Measurements from ENCODE around the gene VARS2. TPM values are rescaled to one million over a fixed set of nuclear protein-coding genes. Genes with fewer than 3 reads are reported as not detected.
"Not testable (repeated sequence)": the region's sequence is repeated elsewhere in the genome, so short reads cannot be mapped to it uniquely, and the experiment has no call there.

The VARS2 gene
- total and polyA plus RNA-seq, 2 donors from 2014 or later = 30.4 to 34.5 TPM

GRCh38 chr6:30900863-30901417 is 13.1 kb upstream of the VARS2 start:
- no peak overlapping the region for H3K9ac ChIP-seq (ENCODE audit: low read length in 3 of 3)
- H3K4me1 ChIP-seq (ENCODE audit: control insufficient read depth in 2 of 3, insufficient read depth in 2 of 3, low read depth in 1 of 3, low read length in 3 of 3) = no peaks in the 10 kb centered on the region
- DNase-seq (no peak), FAIRE-seq (no peak)
- no peak overlapping the region for H3K27ac ChIP-seq (ENCODE audit: low read depth in 2 of 2, low read length in 2 of 2)
- no peak for TF ChIP-seq CTCF (IDR thresholded peaks at IDR 0.05; ENCODE audit: borderline replicate concordance, extremely low read depth, insufficient read depth)
- H3K4me3 ChIP-seq (ENCODE audit: low read length in 3 of 3) = no peak overlapping the region
- no peaks in the 10 kb centered on the region for H3K9me3 ChIP-seq (ENCODE audit: control insufficient read depth in 2 of 3, insufficient read depth in 1 of 3, low read length in 3 of 3)
- H3K36me3 ChIP-seq (ENCODE audit: control insufficient read depth in 2 of 3, insufficient read depth in 3 of 3, low read length in 3 of 3) = peaks cover 0 to 12% (median 9%) of the 10 kb centered on the region in 3 donors
- H3K27me3 ChIP-seq (ENCODE audit: control insufficient read depth, insufficient read depth, low read length) = no peaks in the 10 kb centered on the region
- intact Hi-C loops (cut with DNase I) = no loop called here

GRCh38 chr6:30901436-30901835 is 12.6 kb upstream of the VARS2 start:
- Histone ChIP-seq H3K4me3 (ENCODE audit: low read length in 3 of 3) (no peak overlapping the region), H3K4me1 (ENCODE audit: control insufficient read depth in 2 of 3, insufficient read depth in 2 of 3, low read depth in 1 of 3, low read length in 3 of 3) (no peaks in the 10 kb centered on the region), H3K9ac (ENCODE audit: low read length in 3 of 3) (no peak overlapping the region), H3K9me3 (ENCODE audit: control insufficient read depth in 2 of 3, insufficient read depth in 1 of 3, low read length in 3 of 3) (no peaks in the 10 kb centered on the region), H3K27me3 (ENCODE audit: control insufficient read depth, insufficient read depth, low read length) (no peaks in the 10 kb centered on the region), H3K36me3 (ENCODE audit: control insufficient read depth in 2 of 3, insufficient read depth in 3 of 3, low read length in 3 of 3) (peaks cover 0 to 12% (median 9%) of the 10 kb centered on the region in 3 donors), H3K27ac (ENCODE audit: low read depth in 2 of 2, low read length in 2 of 2) (no peak overlapping the region)
- no peak for TF ChIP-seq CTCF (IDR thresholded peaks at IDR 0.05; ENCODE audit: borderline replicate concordance, extremely low read depth, insufficient read depth)
- DNase-seq = no peak
- intact Hi-C loops (cut with DNase I) = no loop called here
- FAIRE-seq = no peak

- H3K27me3 ChIP-seq (ENCODE audit: control insufficient read depth, insufficient read depth, low read length); H3K27ac ChIP-seq (ENCODE audit: low read depth in 2 of 2, low read length in 2 of 2); H3K4me1 ChIP-seq (ENCODE audit: control insufficient read depth in 2 of 3, insufficient read depth in 2 of 3, low read depth in 1 of 3, low read length in 3 of 3); FAIRE-seq; H3K9me3 ChIP-seq (ENCODE audit: control insufficient read depth in 2 of 3, insufficient read depth in 1 of 3, low read length in 3 of 3); H3K9ac ChIP-seq (ENCODE audit: low read length in 3 of 3); intact Hi-C loops (cut with DNase I); H3K4me3 ChIP-seq (ENCODE audit: low read length in 3 of 3): not testable (repeated sequence)
- DNase-seq = peak in 1 of 5 donors; percentile 15
- peaks cover 0 to 12% (median 6%) of the 10 kb centered on the region in 3 donors for H3K36me3 ChIP-seq (ENCODE audit: control insufficient read depth in 2 of 3, insufficient read depth in 3 of 3, low read length in 3 of 3)
Measured at GRCh38 chr6:30902196-30902595, 11.8 kb upstream of the VARS2 start.

GRCh38 chr6:30902709-30903108 is 11.3 kb upstream of the VARS2 start:
- Histone ChIP-seq H3K36me3 (ENCODE audit: control insufficient read depth in 2 of 3, insufficient read depth in 3 of 3, low read length in 3 of 3) (peaks cover 0 to 9% (median 6%) of the 10 kb centered on the region in 3 donors), H3K4me1 (ENCODE audit: control insufficient read depth in 2 of 3, insufficient read depth in 2 of 3, low read depth in 1 of 3, low read length in 3 of 3) (no peaks in the 10 kb centered on the region), H3K27me3 (ENCODE audit: control insufficient read depth, insufficient read depth, low read length) (no peaks in the 10 kb centered on the region), H3K9me3 (ENCODE audit: control insufficient read depth in 2 of 3, insufficient read depth in 1 of 3, low read length in 3 of 3) (no peaks in the 10 kb centered on the region), H3K9ac (ENCODE audit: low read length in 3 of 3) (no peak overlapping the region), H3K4me3 (ENCODE audit: low read length in 3 of 3) (no peak overlapping the region), H3K27ac (ENCODE audit: low read depth in 2 of 2, low read length in 2 of 2) (no peak overlapping the region)
- intact Hi-C loops (cut with DNase I) = no loop called here
- FAIRE-seq (no peak), DNase-seq (peak in 2 of 5 donors; percentile 7 to 24)
- TF ChIP-seq CTCF (IDR thresholded peaks at IDR 0.05; ENCODE audit: borderline replicate concordance, extremely low read depth, insufficient read depth) = no peak

Measured in kidney (tissue), 14 donors.